Right lobe of liver (tissue), 4 donors: ENCODE measurements around the gene PLPPR2.

ENCODE experiments used
- POLR2A ChIP-seq: fragments of 450-650 bp; IDR thresholded peaks from one replicate; pipeline ENCODE4 v1.6.1; 2017; ENCODE audit warnings: antibody characterized with exemption, mild to moderate bottlenecking
- TF ChIP-seq, protein P1 (sequence below), 4 donors: fragments of 200-600 bp in 3 of 4; fragments of 450-650 bp in 1 of 4; IDR thresholded peaks; one replicate each; pipeline versions ENCODE4 v1.5.1 to v1.8.0; 2016 to 2022; ENCODE audit warnings: antibody characterized with exemption in 4 of 4, mild to moderate bottlenecking in 2 of 4
- donor health status: DM: no; HTN: no; CAD: no.
- donor health status: DM: no; HTN: no; CAD: no.
- donor health status: DM: no; HTN: yes; CAD: no.

GRCh38 chr19:11355160-11356073 lies at the start of gene PLPPR2:
- TF ChIP-seq, protein P1, sequence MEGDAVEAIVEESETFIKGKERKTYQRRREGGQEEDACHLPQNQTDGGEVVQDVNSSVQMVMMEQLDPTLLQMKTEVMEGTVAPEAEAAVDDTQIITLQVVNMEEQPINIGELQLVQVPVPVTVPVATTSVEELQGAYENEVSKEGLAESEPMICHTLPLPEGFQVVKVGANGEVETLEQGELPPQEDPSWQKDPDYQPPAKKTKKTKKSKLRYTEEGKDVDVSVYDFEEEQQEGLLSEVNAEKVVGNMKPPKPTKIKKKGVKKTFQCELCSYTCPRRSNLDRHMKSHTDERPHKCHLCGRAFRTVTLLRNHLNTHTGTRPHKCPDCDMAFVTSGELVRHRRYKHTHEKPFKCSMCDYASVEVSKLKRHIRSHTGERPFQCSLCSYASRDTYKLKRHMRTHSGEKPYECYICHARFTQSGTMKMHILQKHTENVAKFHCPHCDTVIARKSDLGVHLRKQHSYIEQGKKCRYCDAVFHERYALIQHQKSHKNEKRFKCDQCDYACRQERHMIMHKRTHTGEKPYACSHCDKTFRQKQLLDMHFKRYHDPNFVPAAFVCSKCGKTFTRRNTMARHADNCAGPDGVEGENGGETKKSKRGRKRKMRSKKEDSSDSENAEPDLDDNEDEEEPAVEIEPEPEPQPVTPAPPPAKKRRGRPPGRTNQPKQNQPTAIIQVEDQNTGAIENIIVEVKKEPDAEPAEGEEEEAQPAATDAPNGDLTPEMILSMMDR (IDR thresholded peaks at IDR 0.05) = no peak
- peak; percentile 71 for TF ChIP-seq POLR2A
